H1 (cell line): ENCODE data around the gene RBM26.

Experiments
- BRCA1 ChIP-seq: IDR thresholded peaks from 2 replicates; pipeline ENCODE4 v1.6.1; 2012; ENCODE audit warnings: low read depth, low read length, improper control_type of control experiment
- EZH2 ChIP-seq: fragments of 200-600 bp; sonication (generic); IDR thresholded peaks from 2 replicates; pipeline ENCODE4 v1.7.1; 2012; ENCODE audit warnings: low read depth, mild to moderate bottlenecking, moderate library complexity, low read length, inconsistent platforms; ENCODE audit not compliant: severe bottlenecking
- HDAC2 ChIP-seq, 2 experiments: fragments of 300-600 bp in 1 of 2; sonication (generic) in 1 of 2; IDR thresholded peaks; 2 replicates each; pipeline ENCODE4 v1.6.1; 2011 to 2012; ENCODE audit warnings: low read depth in 2 of 2, low read length in 2 of 2, mild to moderate bottlenecking in 2 of 2, moderate library complexity in 2 of 2, borderline replicate concordance in 1 of 2, inconsistent platforms in 1 of 2
- MAX ChIP-seq: IDR thresholded peaks from 2 replicates; pipeline ENCODE4 v1.6.1; 2012; ENCODE audit warnings: inconsistent platforms
- POLR2A ChIP-seq, 2 experiments: IDR thresholded peaks; 1 replicate in 1 of 2; 2 replicates in 1 of 2; pipeline ENCODE4 v1.6.1; 2011; ENCODE audit warnings: low read depth in 2 of 2, low read length in 2 of 2, mild to moderate bottlenecking in 2 of 2; ENCODE audit errors: control extremely low read depth in 1 of 2
- POLR2AphosphoS5 ChIP-seq: IDR thresholded peaks from 2 replicates; pipeline ENCODE4 v1.6.1; 2011; ENCODE audit warnings: low read depth, low read length
- SUZ12 ChIP-seq: fragments of 200-600 bp; sonication (generic); IDR thresholded peaks from 2 replicates; pipeline ENCODE4 v1.6.1; 2012; ENCODE audit warnings: mild to moderate bottlenecking, inconsistent platforms, low read length, moderate library complexity, mixed read lengths
- TAF1 ChIP-seq: IDR thresholded peaks from 2 replicates; pipeline ENCODE4 v1.6.1; 2011; ENCODE audit warnings: mild to moderate bottlenecking, low read depth, low read length
- TAF7 ChIP-seq: optimal IDR thresholded peaks from 2 replicates; pipeline ENCODE3; 2011; ENCODE audit warnings: low read depth, mild to moderate bottlenecking, inconsistent platforms, low read length, moderate library complexity, borderline replicate concordance
- TF ChIP-seq, protein P1 (sequence below), 3 experiments: IDR thresholded peaks; 1 replicate in 2 of 3; 2 replicates in 1 of 3; pipeline versions ENCODE4 v1.5.1 to v1.6.1; 2011; ENCODE audit warnings: low read length in 3 of 3, mild to moderate bottlenecking in 3 of 3, inconsistent platforms in 2 of 3, low read depth in 1 of 3, moderate library complexity in 1 of 3; ENCODE audit not compliant: insufficient read depth in 1 of 3; ENCODE audit errors: control extremely low read depth in 1 of 3
- TF ChIP-seq, protein P2 (sequence below): IDR thresholded peaks from 2 replicates; pipeline ENCODE4 v1.6.1; 2012; ENCODE audit warnings: inconsistent platforms
- TF ChIP-seq, protein P3 (sequence below): IDR thresholded peaks from 2 replicates; pipeline ENCODE4 v1.6.1; 2012; ENCODE audit warnings: low read length, inconsistent platforms

DNA sequence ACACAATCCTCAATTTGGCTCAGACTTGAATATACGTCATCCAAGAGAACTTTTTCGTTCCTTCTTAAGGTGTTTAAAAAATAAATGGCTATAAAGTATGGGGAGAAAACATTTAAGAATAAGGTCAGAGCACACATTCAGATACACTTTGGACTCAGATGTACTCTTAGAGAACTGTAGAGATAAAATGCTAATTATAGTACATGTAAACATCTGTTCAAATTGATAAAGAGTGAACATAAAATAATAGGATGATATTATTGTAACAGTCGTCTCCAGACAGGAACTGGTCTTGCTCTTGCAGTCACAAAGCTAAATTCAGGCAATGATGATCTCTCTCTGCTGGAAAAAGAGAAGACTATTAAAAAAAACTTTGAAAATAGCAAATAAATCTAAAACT is 91.4 kb downstream of the RBM26 start:
- no peak for TF ChIP-seq BRCA1
- TF ChIP-seq POLR2AphosphoS5: no peak
- TF ChIP-seq HDAC2 (IDR thresholded peaks at IDR 0.05; ENCODE audit: borderline replicate concordance in 1 of 2, low read depth in 2 of 2, low read length in 2 of 2): no peak
- TF ChIP-seq, protein P1, sequence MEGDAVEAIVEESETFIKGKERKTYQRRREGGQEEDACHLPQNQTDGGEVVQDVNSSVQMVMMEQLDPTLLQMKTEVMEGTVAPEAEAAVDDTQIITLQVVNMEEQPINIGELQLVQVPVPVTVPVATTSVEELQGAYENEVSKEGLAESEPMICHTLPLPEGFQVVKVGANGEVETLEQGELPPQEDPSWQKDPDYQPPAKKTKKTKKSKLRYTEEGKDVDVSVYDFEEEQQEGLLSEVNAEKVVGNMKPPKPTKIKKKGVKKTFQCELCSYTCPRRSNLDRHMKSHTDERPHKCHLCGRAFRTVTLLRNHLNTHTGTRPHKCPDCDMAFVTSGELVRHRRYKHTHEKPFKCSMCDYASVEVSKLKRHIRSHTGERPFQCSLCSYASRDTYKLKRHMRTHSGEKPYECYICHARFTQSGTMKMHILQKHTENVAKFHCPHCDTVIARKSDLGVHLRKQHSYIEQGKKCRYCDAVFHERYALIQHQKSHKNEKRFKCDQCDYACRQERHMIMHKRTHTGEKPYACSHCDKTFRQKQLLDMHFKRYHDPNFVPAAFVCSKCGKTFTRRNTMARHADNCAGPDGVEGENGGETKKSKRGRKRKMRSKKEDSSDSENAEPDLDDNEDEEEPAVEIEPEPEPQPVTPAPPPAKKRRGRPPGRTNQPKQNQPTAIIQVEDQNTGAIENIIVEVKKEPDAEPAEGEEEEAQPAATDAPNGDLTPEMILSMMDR (IDR thresholded peaks at IDR 0.05; ENCODE audit: control extremely low read depth in 1 of 3, insufficient read depth in 1 of 3, low read depth in 1 of 3, low read length in 3 of 3): no peak
- no peak for TF ChIP-seq TAF7
- TF ChIP-seq SUZ12: no peak
- TF ChIP-seq, protein P2, sequence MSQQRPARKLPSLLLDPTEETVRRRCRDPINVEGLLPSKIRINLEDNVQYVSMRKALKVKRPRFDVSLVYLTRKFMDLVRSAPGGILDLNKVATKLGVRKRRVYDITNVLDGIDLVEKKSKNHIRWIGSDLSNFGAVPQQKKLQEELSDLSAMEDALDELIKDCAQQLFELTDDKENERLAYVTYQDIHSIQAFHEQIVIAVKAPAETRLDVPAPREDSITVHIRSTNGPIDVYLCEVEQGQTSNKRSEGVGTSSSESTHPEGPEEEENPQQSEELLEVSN: no peak
- no peak for TF ChIP-seq TAF1
- TF ChIP-seq EZH2: no peak
- TF ChIP-seq MAX: no peak
- no peak for TF ChIP-seq POLR2A (IDR thresholded peaks at IDR 0.05; ENCODE audit: control extremely low read depth in 1 of 2, low read depth in 2 of 2, low read length in 2 of 2)
- TF ChIP-seq, protein P3, sequence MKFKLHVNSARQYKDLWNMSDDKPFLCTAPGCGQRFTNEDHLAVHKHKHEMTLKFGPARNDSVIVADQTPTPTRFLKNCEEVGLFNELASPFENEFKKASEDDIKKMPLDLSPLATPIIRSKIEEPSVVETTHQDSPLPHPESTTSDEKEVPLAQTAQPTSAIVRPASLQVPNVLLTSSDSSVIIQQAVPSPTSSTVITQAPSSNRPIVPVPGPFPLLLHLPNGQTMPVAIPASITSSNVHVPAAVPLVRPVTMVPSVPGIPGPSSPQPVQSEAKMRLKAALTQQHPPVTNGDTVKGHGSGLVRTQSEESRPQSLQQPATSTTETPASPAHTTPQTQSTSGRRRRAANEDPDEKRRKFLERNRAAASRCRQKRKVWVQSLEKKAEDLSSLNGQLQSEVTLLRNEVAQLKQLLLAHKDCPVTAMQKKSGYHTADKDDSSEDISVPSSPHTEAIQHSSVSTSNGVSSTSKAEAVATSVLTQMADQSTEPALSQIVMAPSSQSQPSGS: no peak
